ENCODE measurements around the gene JPT2. TPM values are rescaled to one million over a fixed set of nuclear protein-coding genes. Genes with fewer than 3 reads are reported as not detected.

Gene JPT2
- total and polyA plus RNA-seq, 10 of the 15 experiments (the other 5 are each of a cell fraction or from before 2014, with no cell fraction given): 11.7 to 78.4 (median 48.4) TPM

DNA sequence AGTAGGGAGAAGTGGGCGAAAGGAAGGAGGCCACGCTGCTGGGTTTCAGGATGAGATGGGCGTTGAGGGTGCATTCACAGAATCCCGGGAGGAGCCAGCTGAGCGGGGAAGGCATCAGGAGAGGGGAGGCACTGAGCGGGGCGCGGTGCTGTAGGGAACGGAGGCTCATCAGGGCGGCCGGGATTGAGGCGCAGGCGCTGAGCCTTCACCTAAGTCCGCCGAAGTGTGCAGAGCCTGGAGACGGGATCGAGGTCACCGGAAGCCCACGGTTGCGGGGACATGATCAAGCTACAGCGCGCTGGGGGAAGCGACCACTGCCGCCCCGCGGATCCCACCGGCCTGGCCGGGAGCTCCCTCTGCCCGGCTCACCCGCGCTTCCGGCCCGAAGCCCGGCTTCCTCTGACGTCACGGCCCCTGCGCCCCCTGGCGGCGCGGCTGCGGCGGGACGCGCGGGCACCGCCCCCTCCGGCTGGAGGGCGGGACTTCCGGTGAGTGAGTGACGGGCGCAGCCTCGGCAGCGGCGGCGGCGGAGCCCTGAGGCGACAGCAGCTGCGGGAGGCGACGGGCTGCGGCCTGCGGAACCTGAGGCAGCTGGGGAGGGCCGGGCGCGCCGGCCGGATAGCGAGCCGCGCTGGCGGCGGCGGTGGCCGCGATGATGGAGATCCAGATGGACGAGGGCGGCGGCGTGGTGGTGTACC is 27.8 kb downstream of the JPT2 start, which contains the start of gene MAPK8IP3 (continued):
- TF ChIP-seq, protein P1, sequence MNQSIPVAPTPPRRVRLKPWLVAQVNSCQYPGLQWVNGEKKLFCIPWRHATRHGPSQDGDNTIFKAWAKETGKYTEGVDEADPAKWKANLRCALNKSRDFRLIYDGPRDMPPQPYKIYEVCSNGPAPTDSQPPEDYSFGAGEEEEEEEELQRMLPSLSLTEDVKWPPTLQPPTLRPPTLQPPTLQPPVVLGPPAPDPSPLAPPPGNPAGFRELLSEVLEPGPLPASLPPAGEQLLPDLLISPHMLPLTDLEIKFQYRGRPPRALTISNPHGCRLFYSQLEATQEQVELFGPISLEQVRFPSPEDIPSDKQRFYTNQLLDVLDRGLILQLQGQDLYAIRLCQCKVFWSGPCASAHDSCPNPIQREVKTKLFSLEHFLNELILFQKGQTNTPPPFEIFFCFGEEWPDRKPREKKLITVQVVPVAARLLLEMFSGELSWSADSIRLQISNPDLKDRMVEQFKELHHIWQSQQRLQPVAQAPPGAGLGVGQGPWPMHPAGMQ (IDR thresholded peaks at IDR 0.05; ENCODE audit: borderline replicate concordance): no peak
- TF ChIP-seq FOXM1 (IDR thresholded peaks at IDR 0.05; ENCODE audit: low read depth, low read length): no peak
- peak; percentile 83 for TF ChIP-seq POLR2AphosphoS2 (IDR thresholded peaks at IDR 0.05; ENCODE audit: low read depth, low read length)
- peak; percentile 96 for TF ChIP-seq GATAD2B (conservative IDR thresholded peaks at IDR 0.05; ENCODE audit: low read depth)
- TF ChIP-seq, protein P2, sequence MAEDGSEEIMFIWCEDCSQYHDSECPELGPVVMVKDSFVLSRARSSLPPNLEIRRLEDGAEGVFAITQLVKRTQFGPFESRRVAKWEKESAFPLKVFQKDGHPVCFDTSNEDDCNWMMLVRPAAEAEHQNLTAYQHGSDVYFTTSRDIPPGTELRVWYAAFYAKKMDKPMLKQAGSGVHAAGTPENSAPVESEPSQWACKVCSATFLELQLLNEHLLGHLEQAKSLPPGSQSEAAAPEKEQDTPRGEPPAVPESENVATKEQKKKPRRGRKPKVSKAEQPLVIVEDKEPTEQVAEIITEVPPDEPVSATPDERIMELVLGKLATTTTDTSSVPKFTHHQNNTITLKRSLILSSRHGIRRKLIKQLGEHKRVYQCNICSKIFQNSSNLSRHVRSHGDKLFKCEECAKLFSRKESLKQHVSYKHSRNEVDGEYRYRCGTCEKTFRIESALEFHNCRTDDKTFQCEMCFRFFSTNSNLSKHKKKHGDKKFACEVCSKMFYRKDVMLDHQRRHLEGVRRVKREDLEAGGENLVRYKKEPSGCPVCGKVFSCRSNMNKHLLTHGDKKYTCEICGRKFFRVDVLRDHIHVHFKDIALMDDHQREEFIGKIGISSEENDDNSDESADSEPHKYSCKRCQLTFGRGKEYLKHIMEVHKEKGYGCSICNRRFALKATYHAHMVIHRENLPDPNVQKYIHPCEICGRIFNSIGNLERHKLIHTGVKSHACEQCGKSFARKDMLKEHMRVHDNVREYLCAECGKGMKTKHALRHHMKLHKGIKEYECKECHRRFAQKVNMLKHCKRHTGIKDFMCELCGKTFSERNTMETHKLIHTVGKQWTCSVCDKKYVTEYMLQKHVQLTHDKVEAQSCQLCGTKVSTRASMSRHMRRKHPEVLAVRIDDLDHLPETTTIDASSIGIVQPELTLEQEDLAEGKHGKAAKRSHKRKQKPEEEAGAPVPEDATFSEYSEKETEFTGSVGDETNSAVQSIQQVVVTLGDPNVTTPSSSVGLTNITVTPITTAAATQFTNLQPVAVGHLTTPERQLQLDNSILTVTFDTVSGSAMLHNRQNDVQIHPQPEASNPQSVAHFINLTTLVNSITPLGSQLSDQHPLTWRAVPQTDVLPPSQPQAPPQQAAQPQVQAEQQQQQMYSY (CRISPR knock-in tag; IDR thresholded peaks at IDR 0.05): no peak
- peak; percentile 86 for TF ChIP-seq GABPA (IDR thresholded peaks at IDR 0.05; ENCODE audit: low read depth)
- TF ChIP-seq KAT2A (conservative IDR thresholded peaks at IDR 0.05; ENCODE audit: control insufficient read depth, low read depth, low read length): no peak
- TF ChIP-seq EED (IDR thresholded peaks at IDR 0.05; ENCODE audit: low read depth): peak; percentile 50
- peak; percentile 92 for TF ChIP-seq ZNF207 (IDR thresholded peaks at IDR 0.05; ENCODE audit: borderline replicate concordance)
- TF ChIP-seq BACH1 (IDR thresholded peaks at IDR 0.05; ENCODE audit: borderline replicate concordance): peak; percentile 93
- TF ChIP-seq FOS (IDR thresholded peaks at IDR 0.05; ENCODE audit: borderline replicate concordance, extremely low read depth, insufficient read length): no peak
- TF ChIP-seq FOXK2 (IDR thresholded peaks at IDR 0.05): no peak
- peak; percentile 62; the same call in 1 of the 2 replicates for TF ChIP-seq TAF1 (IDR thresholded peaks at IDR 0.05; ENCODE audit: borderline replicate concordance, low read depth, low read length)
- 0 out of 2 replicates have a peak, but pooled peaks have one; percentile 15 for TF ChIP-seq RAD21 (IDR thresholded peaks at IDR 0.05; ENCODE audit: insufficient read depth, low read depth, low read length)
- TF ChIP-seq, protein P3, sequence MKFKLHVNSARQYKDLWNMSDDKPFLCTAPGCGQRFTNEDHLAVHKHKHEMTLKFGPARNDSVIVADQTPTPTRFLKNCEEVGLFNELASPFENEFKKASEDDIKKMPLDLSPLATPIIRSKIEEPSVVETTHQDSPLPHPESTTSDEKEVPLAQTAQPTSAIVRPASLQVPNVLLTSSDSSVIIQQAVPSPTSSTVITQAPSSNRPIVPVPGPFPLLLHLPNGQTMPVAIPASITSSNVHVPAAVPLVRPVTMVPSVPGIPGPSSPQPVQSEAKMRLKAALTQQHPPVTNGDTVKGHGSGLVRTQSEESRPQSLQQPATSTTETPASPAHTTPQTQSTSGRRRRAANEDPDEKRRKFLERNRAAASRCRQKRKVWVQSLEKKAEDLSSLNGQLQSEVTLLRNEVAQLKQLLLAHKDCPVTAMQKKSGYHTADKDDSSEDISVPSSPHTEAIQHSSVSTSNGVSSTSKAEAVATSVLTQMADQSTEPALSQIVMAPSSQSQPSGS (IDR thresholded peaks at IDR 0.05; ENCODE audit: low read length): no peak
- no peak for TF ChIP-seq CEBPB (IDR thresholded peaks at IDR 0.05; ENCODE audit: borderline replicate concordance in 1 of 2, low read depth in 2 of 2, low read length in 2 of 2)
- TF ChIP-seq, protein P4, sequence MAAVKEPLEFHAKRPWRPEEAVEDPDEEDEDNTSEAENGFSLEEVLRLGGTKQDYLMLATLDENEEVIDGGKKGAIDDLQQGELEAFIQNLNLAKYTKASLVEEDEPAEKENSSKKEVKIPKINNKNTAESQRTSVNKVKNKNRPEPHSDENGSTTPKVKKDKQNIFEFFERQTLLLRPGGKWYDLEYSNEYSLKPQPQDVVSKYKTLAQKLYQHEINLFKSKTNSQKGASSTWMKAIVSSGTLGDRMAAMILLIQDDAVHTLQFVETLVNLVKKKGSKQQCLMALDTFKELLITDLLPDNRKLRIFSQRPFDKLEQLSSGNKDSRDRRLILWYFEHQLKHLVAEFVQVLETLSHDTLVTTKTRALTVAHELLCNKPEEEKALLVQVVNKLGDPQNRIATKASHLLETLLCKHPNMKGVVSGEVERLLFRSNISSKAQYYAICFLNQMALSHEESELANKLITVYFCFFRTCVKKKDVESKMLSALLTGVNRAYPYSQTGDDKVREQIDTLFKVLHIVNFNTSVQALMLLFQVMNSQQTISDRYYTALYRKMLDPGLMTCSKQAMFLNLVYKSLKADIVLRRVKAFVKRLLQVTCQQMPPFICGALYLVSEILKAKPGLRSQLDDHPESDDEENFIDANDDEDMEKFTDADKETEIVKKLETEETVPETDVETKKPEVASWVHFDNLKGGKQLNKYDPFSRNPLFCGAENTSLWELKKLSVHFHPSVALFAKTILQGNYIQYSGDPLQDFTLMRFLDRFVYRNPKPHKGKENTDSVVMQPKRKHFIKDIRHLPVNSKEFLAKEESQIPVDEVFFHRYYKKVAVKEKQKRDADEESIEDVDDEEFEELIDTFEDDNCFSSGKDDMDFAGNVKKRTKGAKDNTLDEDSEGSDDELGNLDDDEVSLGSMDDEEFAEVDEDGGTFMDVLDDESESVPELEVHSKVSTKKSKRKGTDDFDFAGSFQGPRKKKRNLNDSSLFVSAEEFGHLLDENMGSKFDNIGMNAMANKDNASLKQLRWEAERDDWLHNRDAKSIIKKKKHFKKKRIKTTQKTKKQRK (IDR thresholded peaks at IDR 0.05; ENCODE audit: low read depth, low read length): peak; percentile 18; the same call in 1 of the 2 replicates
- TF ChIP-seq SREBF1 (IDR thresholded peaks at IDR 0.05; ENCODE audit: low read length): no peak
- TF ChIP-seq MTA2 (IDR thresholded peaks at IDR 0.05; ENCODE audit: low read depth): 0 out of 2 replicates have a peak, but pooled peaks have one; percentile 17
- peak; percentile 84 for TF ChIP-seq NBN (IDR thresholded peaks at IDR 0.05)
